ENCODE measurements around the gene AKAP10.
"Not testable (repeated sequence)": the region's sequence is repeated elsewhere in the genome, so short reads cannot be mapped to it uniquely, and the experiment has no call there.

Gene AKAP10

GRCh38 chr17:19977293-19978208 lies at the start of gene AKAP10:
Gene AKAP10 (minus strand): TSS chr17:19977828. CDS start chr17:19977679, 149 bp downstream.
- H3K9ac ChIP-seq (ENCODE audit: low read depth in 1 of 2, low read length in 2 of 2): peak within 1 kb of the TSS; percentile 77 to 98
- peaks cover 13 to 14% of the 10 kb centered on the region in 2 donors for H3K4me1 ChIP-seq (ENCODE audit: control insufficient read depth in 1 of 2, insufficient read depth in 2 of 2, low read length in 2 of 2)
- no peaks in the 10 kb centered on the region for H3K27me3 ChIP-seq (ENCODE audit: control insufficient read depth in 1 of 2, insufficient read depth in 2 of 2, low read length in 2 of 2)
- H3K36me3 ChIP-seq (ENCODE audit: control insufficient read depth in 1 of 2, insufficient read depth in 2 of 2, low read length in 2 of 2): no peaks in the 10 kb centered on the region
- peak within 1 kb of the TSS; percentile 82 for H3K27ac ChIP-seq (ENCODE audit: low read depth, low read length)
- peak within 1 kb of the TSS; percentile 96 to 98 for H3K4me3 ChIP-seq (ENCODE audit: low read depth in 1 of 2, low read length in 2 of 2)
- H3K9me3 ChIP-seq (ENCODE audit: control insufficient read depth in 1 of 2, low read length in 2 of 2): no peaks in the 10 kb centered on the region

DNA sequence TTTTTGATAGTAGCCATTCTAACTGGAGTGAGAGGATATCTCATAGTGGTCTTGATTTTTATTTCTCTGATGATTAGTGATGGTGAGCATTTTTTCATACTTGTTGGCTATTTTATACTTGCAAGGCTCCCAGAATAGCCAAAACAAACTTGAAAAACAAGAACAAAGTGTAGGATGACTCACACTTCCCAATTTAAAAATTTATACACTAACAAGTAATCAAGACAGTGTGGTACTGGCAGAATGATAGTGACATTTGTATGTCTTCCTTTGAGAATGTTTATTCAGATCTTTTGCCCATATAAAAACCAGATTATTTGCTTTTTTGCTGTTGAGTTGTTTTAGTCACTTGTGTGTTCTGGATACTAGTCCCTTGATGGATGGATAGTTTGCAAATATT lies 49.3 kb upstream of the AKAP10 start:
- Histone ChIP-seq H3K4me3 (ENCODE audit: low read depth in 1 of 2, low read length in 2 of 2) (no peak overlapping the region), H3K27ac (ENCODE audit: low read depth, low read length) (no peak overlapping the region), H3K9me3 (ENCODE audit: control insufficient read depth in 1 of 2, low read length in 2 of 2) (no peaks in the 10 kb centered on the region), H3K27me3 (ENCODE audit: control insufficient read depth in 1 of 2, insufficient read depth in 2 of 2, low read length in 2 of 2) (no peaks in the 10 kb centered on the region), H3K9ac (ENCODE audit: low read depth in 1 of 2, low read length in 2 of 2) (no peak overlapping the region), H3K4me1 (ENCODE audit: control insufficient read depth in 1 of 2, insufficient read depth in 2 of 2, low read length in 2 of 2) (no peaks in the 10 kb centered on the region), H3K36me3 (ENCODE audit: control insufficient read depth in 1 of 2, insufficient read depth in 2 of 2, low read length in 2 of 2) (no peaks in the 10 kb centered on the region)

DNA sequence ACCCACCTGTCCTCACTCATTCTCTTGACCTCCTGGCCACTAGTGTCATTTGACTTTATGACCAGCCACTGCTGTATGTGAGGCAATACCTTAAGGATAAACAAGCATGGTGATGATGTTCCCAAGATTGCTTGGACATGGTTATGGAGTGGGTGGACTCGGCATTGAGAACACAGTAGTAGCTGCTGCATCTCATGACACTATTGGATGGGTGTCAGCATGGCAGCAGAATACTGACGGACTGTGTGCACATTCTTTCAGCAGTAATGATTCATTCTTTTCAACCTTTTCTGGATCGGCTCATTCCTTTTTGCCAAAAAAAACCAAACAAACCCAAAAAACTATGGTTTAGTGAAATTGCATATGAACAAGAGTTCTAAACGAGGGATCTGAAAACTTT lies 45.1 kb upstream of the AKAP10 start:
- H3K4me1 ChIP-seq (ENCODE audit: control insufficient read depth in 1 of 2, insufficient read depth in 2 of 2, low read length in 2 of 2): no peaks in the 10 kb centered on the region
- no peak overlapping the region for H3K4me3 ChIP-seq (ENCODE audit: low read depth in 1 of 2, low read length in 2 of 2)
- H3K27me3 ChIP-seq (ENCODE audit: control insufficient read depth in 1 of 2, insufficient read depth in 2 of 2, low read length in 2 of 2): no peaks in the 10 kb centered on the region
- no peak overlapping the region for H3K27ac ChIP-seq (ENCODE audit: low read depth, low read length)
- H3K9ac ChIP-seq (ENCODE audit: low read depth in 1 of 2, low read length in 2 of 2): no peak overlapping the region
- H3K9me3 ChIP-seq (ENCODE audit: control insufficient read depth in 1 of 2, low read length in 2 of 2): no peaks in the 10 kb centered on the region
- H3K36me3 ChIP-seq (ENCODE audit: control insufficient read depth in 1 of 2, insufficient read depth in 2 of 2, low read length in 2 of 2): no peaks in the 10 kb centered on the region

- H3K9ac ChIP-seq (ENCODE audit: low read depth in 1 of 2, low read length in 2 of 2); H3K4me3 ChIP-seq (ENCODE audit: low read depth in 1 of 2, low read length in 2 of 2); H3K4me1 ChIP-seq (ENCODE audit: control insufficient read depth in 1 of 2, insufficient read depth in 2 of 2, low read length in 2 of 2); H3K27me3 ChIP-seq (ENCODE audit: control insufficient read depth in 1 of 2, insufficient read depth in 2 of 2, low read length in 2 of 2); H3K27ac ChIP-seq (ENCODE audit: low read depth, low read length); H3K36me3 ChIP-seq (ENCODE audit: control insufficient read depth in 1 of 2, insufficient read depth in 2 of 2, low read length in 2 of 2); H3K9me3 ChIP-seq (ENCODE audit: control insufficient read depth in 1 of 2, low read length in 2 of 2): not testable (repeated sequence)
Observed at GRCh38 chr17:20016475-20016992, 38.9 kb upstream of the AKAP10 start.

GRCh38 chr17:20012017-20012536 lies 34.4 kb upstream of the AKAP10 start:
- peaks cover 14 to 28% of the 10 kb centered on the region in 2 donors for H3K27me3 ChIP-seq (ENCODE audit: control insufficient read depth in 1 of 2, insufficient read depth in 2 of 2, low read length in 2 of 2)

GRCh38 chr17:20010936-20011335 lies 33.3 kb upstream of the AKAP10 start:
- H3K9ac ChIP-seq (ENCODE audit: low read depth in 1 of 2, low read length in 2 of 2): no peak overlapping the region
- no peak overlapping the region for H3K4me3 ChIP-seq (ENCODE audit: low read depth in 1 of 2, low read length in 2 of 2)
- peaks cover 4 to 13% of the 10 kb centered on the region in 2 donors for H3K4me1 ChIP-seq (ENCODE audit: control insufficient read depth in 1 of 2, insufficient read depth in 2 of 2, low read length in 2 of 2)
- H3K9me3 ChIP-seq (ENCODE audit: control insufficient read depth in 1 of 2, low read length in 2 of 2): no peaks in the 10 kb centered on the region
- H3K27ac ChIP-seq (ENCODE audit: low read depth, low read length): no peak overlapping the region
- H3K27me3 ChIP-seq (ENCODE audit: control insufficient read depth in 1 of 2, insufficient read depth in 2 of 2, low read length in 2 of 2): peaks cover 14 to 28% of the 10 kb centered on the region in 2 donors
- no peaks in the 10 kb centered on the region for H3K36me3 ChIP-seq (ENCODE audit: control insufficient read depth in 1 of 2, insufficient read depth in 2 of 2, low read length in 2 of 2)

More at GRCh38 chr17:20012017-20012536, 34.4 kb upstream of the AKAP10 start:
- Histone ChIP-seq H3K27ac (ENCODE audit: low read depth, low read length) (no peak overlapping the region), H3K9me3 (ENCODE audit: control insufficient read depth in 1 of 2, low read length in 2 of 2) (no peaks in the 10 kb centered on the region), H3K4me1 (ENCODE audit: control insufficient read depth in 1 of 2, insufficient read depth in 2 of 2, low read length in 2 of 2) (peaks cover 4 to 13% of the 10 kb centered on the region in 2 donors), H3K36me3 (ENCODE audit: control insufficient read depth in 1 of 2, insufficient read depth in 2 of 2, low read length in 2 of 2) (no peaks in the 10 kb centered on the region), H3K4me3 (ENCODE audit: low read depth in 1 of 2, low read length in 2 of 2) (no peak overlapping the region), H3K9ac (ENCODE audit: low read depth in 1 of 2, low read length in 2 of 2) (no peak overlapping the region)

DNA sequence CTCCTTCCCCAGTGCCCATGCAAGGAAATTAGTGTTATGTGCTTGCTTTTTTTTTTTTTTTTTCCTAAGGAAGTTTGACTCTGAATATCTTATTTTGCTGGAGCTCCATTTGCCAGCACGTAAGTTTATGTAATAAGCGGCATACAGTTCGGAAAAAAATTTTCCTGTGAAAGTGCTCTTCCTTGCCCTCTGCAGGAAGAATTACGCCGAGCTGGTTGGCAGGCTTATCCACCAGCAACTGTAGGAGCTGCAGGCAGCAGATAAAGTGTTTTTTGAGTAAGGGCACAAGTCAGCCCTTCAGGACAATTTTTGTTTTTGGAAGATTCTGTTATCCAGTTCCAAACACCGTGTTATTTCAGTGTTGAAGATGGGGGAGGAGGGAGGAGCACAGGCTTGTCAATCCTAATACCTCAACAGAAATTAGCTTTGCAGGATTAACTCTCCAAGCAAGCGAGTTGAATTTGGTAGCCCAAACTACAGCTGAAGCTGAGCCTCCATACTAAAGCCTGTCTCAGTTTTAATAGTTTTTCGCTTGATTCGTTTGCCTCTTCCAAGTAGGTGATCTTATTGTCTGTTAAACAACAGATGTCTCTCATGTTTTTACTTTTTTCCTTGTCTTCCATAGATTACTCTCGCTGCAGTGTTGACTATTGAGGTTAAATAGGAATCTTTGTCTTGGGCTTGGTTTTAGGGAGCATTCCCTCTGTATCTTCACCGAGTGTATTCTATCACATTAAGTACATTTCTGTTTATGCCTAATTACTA lies 32.7 kb upstream of the AKAP10 start:
- Histone ChIP-seq H3K9ac (ENCODE audit: low read depth in 1 of 2, low read length in 2 of 2) (peak overlapping the region in 1 of 2 donors; percentile 14), H3K4me3 (ENCODE audit: low read depth in 1 of 2, low read length in 2 of 2) (peak overlapping the region; percentile 67 to 80), H3K9me3 (ENCODE audit: control insufficient read depth in 1 of 2, low read length in 2 of 2) (no peaks in the 10 kb centered on the region), H3K36me3 (ENCODE audit: control insufficient read depth in 1 of 2, insufficient read depth in 2 of 2, low read length in 2 of 2) (no peaks in the 10 kb centered on the region), H3K27me3 (ENCODE audit: control insufficient read depth in 1 of 2, insufficient read depth in 2 of 2, low read length in 2 of 2) (peaks cover 14 to 28% of the 10 kb centered on the region in 2 donors), H3K4me1 (ENCODE audit: control insufficient read depth in 1 of 2, insufficient read depth in 2 of 2, low read length in 2 of 2) (peaks cover 4 to 13% of the 10 kb centered on the region in 2 donors), H3K27ac (ENCODE audit: low read depth, low read length) (no peak overlapping the region)

DNA sequence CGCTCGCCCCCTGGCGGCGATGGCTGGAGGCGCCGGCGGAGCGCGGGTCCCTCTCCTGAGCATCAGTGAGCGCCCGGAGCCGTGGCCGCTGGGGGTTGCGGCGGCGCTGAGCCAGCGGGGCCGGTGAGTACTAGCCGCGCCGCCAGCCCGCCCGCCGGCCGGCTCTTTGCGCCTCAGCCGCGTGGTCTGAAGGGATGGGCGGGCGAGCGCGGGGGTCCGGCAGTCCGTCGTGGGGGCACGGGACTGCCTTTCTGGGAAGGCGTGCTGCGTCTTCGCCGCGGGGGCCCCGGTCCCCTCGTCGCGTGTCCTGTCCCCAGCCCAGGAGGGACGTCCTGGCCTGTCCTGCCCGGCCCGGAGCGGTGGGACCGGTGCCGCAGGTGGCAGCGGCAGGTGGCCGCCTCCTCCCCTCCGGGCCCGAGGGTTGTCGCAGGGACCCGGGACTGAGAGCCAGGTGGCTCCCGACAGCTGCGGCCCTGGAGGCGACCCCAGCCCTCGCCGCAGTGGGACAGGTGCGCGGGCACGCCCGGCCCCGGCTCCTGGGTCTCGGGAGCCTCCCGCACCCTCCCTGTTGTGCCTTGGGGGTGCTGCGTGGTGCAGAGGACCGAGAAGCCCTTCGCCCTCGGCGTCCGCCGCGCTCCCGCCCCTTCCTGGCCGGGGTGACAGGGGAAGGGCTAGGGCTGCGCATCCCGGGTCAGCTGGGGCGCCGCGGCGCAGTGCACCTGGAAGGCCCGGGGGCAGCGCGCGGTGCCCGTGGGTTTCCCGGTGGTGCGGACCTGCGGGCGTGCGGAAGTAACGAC lies 31.9 kb upstream of the AKAP10 start, which contains the start of gene SPECC1:
SPECC1 (plus strand) TSS at position 58 of the 797 bp plus-strand sequence. CDS start 87,293 bp downstream, outside the sequence.
- Histone ChIP-seq H3K9me3 (ENCODE audit: control insufficient read depth in 1 of 2, low read length in 2 of 2) (no peaks in the 10 kb centered on the region), H3K36me3 (ENCODE audit: control insufficient read depth in 1 of 2, insufficient read depth in 2 of 2, low read length in 2 of 2) (no peaks in the 10 kb centered on the region), H3K27me3 (ENCODE audit: control insufficient read depth in 1 of 2, insufficient read depth in 2 of 2, low read length in 2 of 2) (peaks cover 14 to 28% of the 10 kb centered on the region in 2 donors), H3K4me1 (ENCODE audit: control insufficient read depth in 1 of 2, insufficient read depth in 2 of 2, low read length in 2 of 2) (peaks cover 4 to 13% of the 10 kb centered on the region in 2 donors), H3K4me3 (ENCODE audit: low read depth in 1 of 2, low read length in 2 of 2) (peak within 1 kb of the TSS; percentile 76 to 80), H3K27ac (ENCODE audit: low read depth, low read length) (peak within 1 kb of the TSS; percentile 42), H3K9ac (ENCODE audit: low read depth in 1 of 2, low read length in 2 of 2) (peak within 1 kb of the TSS; percentile 14 to 77)

GRCh38 chr17:20009052-20009301 lies 31.3 kb upstream of the AKAP10 start:
- no peaks in the 10 kb centered on the region for H3K36me3 ChIP-seq (ENCODE audit: control insufficient read depth in 1 of 2, insufficient read depth in 2 of 2, low read length in 2 of 2)
- H3K9me3 ChIP-seq (ENCODE audit: control insufficient read depth in 1 of 2, low read length in 2 of 2): no peaks in the 10 kb centered on the region
- H3K27me3 ChIP-seq (ENCODE audit: control insufficient read depth in 1 of 2, insufficient read depth in 2 of 2, low read length in 2 of 2): peaks cover 14 to 28% of the 10 kb centered on the region in 2 donors
- H3K9ac ChIP-seq (ENCODE audit: low read depth in 1 of 2, low read length in 2 of 2): peak overlapping the region; percentile 9 to 77
- peaks cover 4 to 13% of the 10 kb centered on the region in 2 donors for H3K4me1 ChIP-seq (ENCODE audit: control insufficient read depth in 1 of 2, insufficient read depth in 2 of 2, low read length in 2 of 2)
- no peak overlapping the region for H3K27ac ChIP-seq (ENCODE audit: low read depth, low read length)
- peak overlapping the region; percentile 76 to 80 for H3K4me3 ChIP-seq (ENCODE audit: low read depth in 1 of 2, low read length in 2 of 2)

Measured in duodenal mucosa (tissue), 2 donors.